ENCODE measurements around the gene RNF103. TPM values are rescaled to one million over a fixed set of nuclear protein-coding genes. Genes with fewer than 3 reads are reported as not detected.

Gene RNF103
- total RNA-seq, 1 donor from 2014 or later, result 23.3 TPM

DNA sequence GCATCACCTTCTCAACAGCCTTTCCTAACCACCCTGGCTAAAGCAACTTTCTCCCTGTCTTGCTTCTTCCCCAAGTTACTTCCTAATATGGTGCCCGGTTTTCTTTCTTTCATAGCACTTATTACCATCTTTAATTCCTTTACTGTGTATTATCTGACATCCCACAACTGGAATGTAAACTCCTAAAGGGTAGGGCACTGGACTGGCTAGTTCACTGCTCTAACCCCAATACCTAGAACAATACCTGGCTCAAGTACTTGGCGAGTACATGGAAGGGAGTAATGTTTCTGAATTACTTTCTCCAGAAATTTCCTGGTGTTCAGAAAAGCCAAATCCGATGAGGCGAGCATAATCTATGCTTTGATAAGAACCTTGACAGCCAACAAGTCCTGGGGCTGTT, 22.7 kb upstream of the RNF103 start:
- no peaks in the 10 kb centered on the region for H3K4me1 ChIP-seq
- no peaks in the 10 kb centered on the region for H3K9me3 ChIP-seq
- no peak overlapping the region for H3K27ac ChIP-seq
- DNase-seq (ENCODE audit: extremely low spot score in 2 of 2), result no peak
- TF ChIP-seq, protein P1, sequence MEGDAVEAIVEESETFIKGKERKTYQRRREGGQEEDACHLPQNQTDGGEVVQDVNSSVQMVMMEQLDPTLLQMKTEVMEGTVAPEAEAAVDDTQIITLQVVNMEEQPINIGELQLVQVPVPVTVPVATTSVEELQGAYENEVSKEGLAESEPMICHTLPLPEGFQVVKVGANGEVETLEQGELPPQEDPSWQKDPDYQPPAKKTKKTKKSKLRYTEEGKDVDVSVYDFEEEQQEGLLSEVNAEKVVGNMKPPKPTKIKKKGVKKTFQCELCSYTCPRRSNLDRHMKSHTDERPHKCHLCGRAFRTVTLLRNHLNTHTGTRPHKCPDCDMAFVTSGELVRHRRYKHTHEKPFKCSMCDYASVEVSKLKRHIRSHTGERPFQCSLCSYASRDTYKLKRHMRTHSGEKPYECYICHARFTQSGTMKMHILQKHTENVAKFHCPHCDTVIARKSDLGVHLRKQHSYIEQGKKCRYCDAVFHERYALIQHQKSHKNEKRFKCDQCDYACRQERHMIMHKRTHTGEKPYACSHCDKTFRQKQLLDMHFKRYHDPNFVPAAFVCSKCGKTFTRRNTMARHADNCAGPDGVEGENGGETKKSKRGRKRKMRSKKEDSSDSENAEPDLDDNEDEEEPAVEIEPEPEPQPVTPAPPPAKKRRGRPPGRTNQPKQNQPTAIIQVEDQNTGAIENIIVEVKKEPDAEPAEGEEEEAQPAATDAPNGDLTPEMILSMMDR (IDR thresholded peaks at IDR 0.05), result no peak
- no peaks in the 10 kb centered on the region for H3K36me3 ChIP-seq
- H3K27me3 ChIP-seq, result no peaks in the 10 kb centered on the region
- H3K4me3 ChIP-seq, result no peak overlapping the region
- intact Hi-C loops (cut with DNase I), result no loop called here

DNA sequence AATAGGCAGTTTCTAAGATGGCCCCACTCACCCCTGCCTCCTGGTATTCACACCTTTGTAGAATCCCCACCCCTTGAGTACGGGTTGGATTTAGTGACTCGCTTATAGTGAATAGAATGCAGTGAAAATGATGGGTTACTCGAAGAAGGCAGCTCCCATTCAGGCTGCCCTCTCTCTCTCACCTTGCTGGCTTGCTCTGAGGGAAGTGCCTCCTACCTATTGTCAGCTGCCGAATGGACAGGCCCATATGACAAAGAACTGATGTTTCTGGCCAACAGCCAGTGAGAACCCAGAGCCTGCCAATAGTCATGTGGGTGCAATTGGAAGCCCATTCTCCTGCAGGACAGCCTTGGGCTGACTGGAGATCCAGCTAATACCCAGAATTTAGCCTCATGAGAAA, 22.1 kb upstream of the RNF103 start:
- no peak overlapping the region for H3K4me3 ChIP-seq
- no peak overlapping the region for H3K27ac ChIP-seq
- no peaks in the 10 kb centered on the region for H3K4me1 ChIP-seq
- DNase-seq (ENCODE audit: extremely low spot score in 2 of 2), result no peak
- intact Hi-C loops (cut with DNase I), result no loop called here
- TF ChIP-seq, protein P1 (IDR thresholded peaks at IDR 0.05), result no peak
- TF ChIP-seq POLR2A (IDR thresholded peaks at IDR 0.05) (no peak), POLR2AphosphoS5 (IDR thresholded peaks at IDR 0.05; ENCODE audit: insufficient read depth in 1 of 2, low read depth in 1 of 2) (no peak)
- no peaks in the 10 kb centered on the region for H3K9me3 ChIP-seq
- no peaks in the 10 kb centered on the region for H3K36me3 ChIP-seq
- H3K27me3 ChIP-seq, result no peaks in the 10 kb centered on the region

DNA sequence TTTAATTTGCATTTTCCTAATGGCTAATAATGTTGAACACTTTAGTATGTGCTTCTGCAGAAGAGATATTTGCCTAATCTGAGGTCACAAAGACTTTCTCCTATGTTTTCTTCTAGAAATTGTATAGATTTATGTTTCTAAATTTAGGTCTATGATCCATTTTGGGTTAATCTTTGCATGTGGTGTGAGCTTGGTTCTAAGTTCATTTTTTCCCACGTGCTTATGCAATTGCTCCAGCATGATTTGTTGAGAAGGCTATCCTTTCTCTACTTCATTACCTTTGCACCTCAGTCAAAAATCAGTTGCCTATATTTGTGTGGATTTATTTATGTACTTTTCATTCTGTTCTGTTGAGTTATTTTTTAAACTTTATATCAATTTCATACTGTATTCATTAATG, 15.0 kb upstream of the RNF103 start:
- DNase-seq (ENCODE audit: extremely low spot score in 2 of 2), result no peak
- H3K4me1 ChIP-seq, result no peaks in the 10 kb centered on the region
- TF ChIP-seq, protein P1 (IDR thresholded peaks at IDR 0.05), result no peak
- TF ChIP-seq POLR2A (IDR thresholded peaks at IDR 0.05), result no peak
- no peak for TF ChIP-seq POLR2AphosphoS5 (IDR thresholded peaks at IDR 0.05; ENCODE audit: insufficient read depth in 1 of 2, low read depth in 1 of 2)
- no peak overlapping the region for H3K27ac ChIP-seq
- no peaks in the 10 kb centered on the region for H3K36me3 ChIP-seq
- H3K9me3 ChIP-seq, result no peaks in the 10 kb centered on the region
- intact Hi-C loops (cut with DNase I), result no loop called here
- H3K4me3 ChIP-seq, result no peak overlapping the region
- H3K27me3 ChIP-seq, result no peaks in the 10 kb centered on the region

DNA sequence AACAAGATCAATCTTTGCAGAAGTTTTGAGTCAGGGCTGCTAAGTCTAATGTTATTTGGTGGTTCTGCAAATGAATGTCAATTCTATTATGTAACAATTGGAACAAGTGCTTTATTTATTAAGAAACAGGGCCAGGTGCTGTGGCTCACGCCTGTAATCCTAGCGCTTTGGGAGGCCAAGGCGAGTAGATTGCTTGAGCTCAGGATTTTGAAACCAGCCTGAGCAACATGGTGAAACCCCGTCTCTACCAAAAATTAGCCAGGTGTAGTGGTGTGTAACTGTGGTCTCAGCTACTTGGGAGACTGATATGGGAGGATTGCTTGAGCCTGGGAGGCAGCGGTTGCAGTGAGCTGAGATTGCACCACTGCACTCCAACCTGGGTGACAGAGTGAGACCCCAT, 13.2 kb upstream of the RNF103 start:
- no peaks in the 10 kb centered on the region for H3K27me3 ChIP-seq
- no peaks in the 10 kb centered on the region for H3K4me1 ChIP-seq
- H3K36me3 ChIP-seq, result no peaks in the 10 kb centered on the region
- TF ChIP-seq, protein P1 (IDR thresholded peaks at IDR 0.05), result no peak
- no peak for TF ChIP-seq POLR2AphosphoS5 (IDR thresholded peaks at IDR 0.05; ENCODE audit: insufficient read depth in 1 of 2, low read depth in 1 of 2)
- TF ChIP-seq POLR2A (IDR thresholded peaks at IDR 0.05), result no peak
- no peak for DNase-seq (ENCODE audit: extremely low spot score in 2 of 2)
- H3K27ac ChIP-seq, result no peak overlapping the region
- no peak overlapping the region for H3K4me3 ChIP-seq
- intact Hi-C loops (cut with DNase I), result no loop called here
- no peaks in the 10 kb centered on the region for H3K9me3 ChIP-seq

DNA sequence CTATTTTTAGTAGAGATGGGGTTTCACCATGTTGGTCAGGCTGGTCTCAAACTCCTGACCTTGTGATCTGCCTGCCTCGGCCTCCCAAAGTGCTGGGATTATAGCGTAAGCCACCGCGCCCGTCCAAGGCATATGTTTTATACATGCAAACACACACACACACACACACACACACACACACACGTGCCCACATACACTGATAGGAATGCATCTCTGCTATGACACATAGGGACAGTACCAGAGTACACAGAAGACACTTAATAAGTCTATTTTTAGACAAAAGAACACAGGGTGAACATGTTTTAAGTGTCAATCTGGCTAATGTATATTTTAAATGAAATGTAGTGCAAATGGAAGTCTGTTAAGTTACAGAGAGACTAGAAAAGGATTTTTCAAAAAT, 10.7 kb upstream of the RNF103 start:
- Histone ChIP-seq H3K36me3 (no peaks in the 10 kb centered on the region), H3K27ac (no peak overlapping the region), H3K4me3 (no peak overlapping the region), H3K27me3 (no peaks in the 10 kb centered on the region), H3K4me1 (no peaks in the 10 kb centered on the region), H3K9me3 (no peaks in the 10 kb centered on the region)
- intact Hi-C loops (cut with DNase I), result no loop called here
- DNase-seq (ENCODE audit: extremely low spot score in 2 of 2), result no peak
- TF ChIP-seq POLR2AphosphoS5 (IDR thresholded peaks at IDR 0.05; ENCODE audit: insufficient read depth in 1 of 2, low read depth in 1 of 2) (no peak), POLR2A (IDR thresholded peaks at IDR 0.05) (no peak)
- TF ChIP-seq, protein P1 (IDR thresholded peaks at IDR 0.05), result no peak

All from vagina (tissue), 2 donors.